Naive B cell (primary cell): ENCODE results near the gene PTPRE. TPM values are rescaled to one million over a fixed set of nuclear protein-coding genes. Genes with fewer than 3 reads are reported as not detected.

ENCODE experiments used
- ATAC-seq, 2 donors: fragments of 150-1000 bp; cut with Tn5 transposase; 2 replicates each; pipeline ENCODE4 v1.10.0; 2021; ENCODE audit warnings: low read depth in 2 of 2, mild to moderate bottlenecking in 2 of 2, moderate library complexity in 2 of 2
- DNase-seq: peaks from one replicate; pipeline ENCODE4 v3.0.0; 2022
- H3K27ac Mint-ChIP-seq, 6 donors: one replicate each; pipeline ENCODE4 v1.8.0; 2020 to 2022; ENCODE audit warnings: mild to moderate bottlenecking in 6 of 6, mixed read lengths in 6 of 6, moderate library complexity in 5 of 6, inconsistent platforms in 2 of 6
- H3K27me3 Mint-ChIP-seq, 3 donors: one replicate each; pipeline ENCODE4 v1.8.0; 2021 to 2022; ENCODE audit warnings: mixed read lengths in 3 of 3, mild to moderate bottlenecking in 1 of 3
- H3K36me3 Mint-ChIP-seq, 2 donors: one replicate each; pipeline ENCODE4 v1.8.0; 2020 to 2022; ENCODE audit warnings: mixed read lengths in 2 of 2, inconsistent platforms in 1 of 2, mild to moderate bottlenecking in 1 of 2
- H3K4me1 Mint-ChIP-seq, 3 donors: one replicate each; pipeline ENCODE4 v1.8.0; 2020 to 2022; ENCODE audit warnings: mixed read lengths in 3 of 3, inconsistent platforms in 1 of 3, mild to moderate bottlenecking in 1 of 3, moderate library complexity in 1 of 3
- H3K4me3 Mint-ChIP-seq, 8 donors: one replicate each; pipeline ENCODE4 v1.8.0; 2020 to 2022; ENCODE audit warnings: mild to moderate bottlenecking in 8 of 8, mixed read lengths in 8 of 8, moderate library complexity in 8 of 8, inconsistent platforms in 2 of 8
- H3K9me3 Mint-ChIP-seq, 7 donors: one replicate each; pipeline ENCODE4 v1.8.0; 2020 to 2022; ENCODE audit warnings: mixed read lengths in 7 of 7, mild to moderate bottlenecking in 5 of 7, inconsistent platforms in 2 of 7, moderate library complexity in 1 of 7
- polyA plus RNA-seq, 6 donors: library from polyadenylated mRNA; unstranded; fragments of 300-500 nt; fragmentation: Illumina TruSeq; gene quantifications; one replicate each; pipeline ENCODE4 v1.2.3, GENCODE V29; 2021; ENCODE audit warnings: low read depth in 6 of 6

Gene PTPRE
- polyA plus RNA-seq, 6 donors from 2014 or later, result 6.0 to 15.9 (median 9.9) TPM

- no peak for ATAC-seq
- Mint-ChIP-seq H3K36me3 (no peaks in the 10 kb centered on the region), H3K4me3 (no peak overlapping the region), H3K9me3 (no peaks in the 10 kb centered on the region), H3K27ac (no peak overlapping the region), H3K27me3 (peaks cover 0 to 16% (median 6%) of the 10 kb centered on the region in 3 donors), H3K4me1 (peaks cover 15 to 25% (median 22%) of the 10 kb centered on the region in 3 donors)
- DNase-seq, result no peak
These were observed 122.9 kb downstream of the PTPRE start for GRCh38 chr10:128029731-128030369.

- peaks cover 13 to 22% (median 17%) of the 10 kb centered on the region in 3 donors for H3K4me1 Mint-ChIP-seq
- no peak for ATAC-seq
- peaks cover 0 to 18% (median 7%) of the 10 kb centered on the region in 3 donors for H3K27me3 Mint-ChIP-seq
- H3K4me3 Mint-ChIP-seq, result peak overlapping the region in 1 of 8 donors; percentile 6
- H3K27ac Mint-ChIP-seq, result no peak overlapping the region
- H3K36me3 Mint-ChIP-seq, result no peaks in the 10 kb centered on the region
- DNase-seq, result no peak
- H3K9me3 Mint-ChIP-seq, result no peaks in the 10 kb centered on the region
These were observed 123.7 kb downstream of the PTPRE start for GRCh38 chr10:128030498-128031072.

- DNase-seq (no peak), ATAC-seq (no peak)
- H3K4me3 Mint-ChIP-seq, result no peak overlapping the region
- no peaks in the 10 kb centered on the region for H3K9me3 Mint-ChIP-seq
- no peak overlapping the region for H3K27ac Mint-ChIP-seq
- peaks cover 10 to 16% (median 13%) of the 10 kb centered on the region in 3 donors for H3K4me1 Mint-ChIP-seq
- H3K36me3 Mint-ChIP-seq, result no peaks in the 10 kb centered on the region
- H3K27me3 Mint-ChIP-seq, result peaks cover 0 to 25% (median 14%) of the 10 kb centered on the region in 3 donors
These were observed 124.3 kb downstream of the PTPRE start for GRCh38 chr10:128031216-128031615.

GRCh38 chr10:128032466-128032865 lies 125.6 kb downstream of the PTPRE start:
- peaks cover 3 to 4% (median 3%) of the 10 kb centered on the region in 3 donors for H3K4me1 Mint-ChIP-seq
- peaks cover 0 to 26% (median 21%) of the 10 kb centered on the region in 3 donors for H3K27me3 Mint-ChIP-seq
- H3K4me3 Mint-ChIP-seq, result no peak overlapping the region
- no peaks in the 10 kb centered on the region for H3K9me3 Mint-ChIP-seq
- H3K27ac Mint-ChIP-seq, result peak overlapping the region in 1 of 6 donors; percentile 2
- ATAC-seq (no peak), DNase-seq (no peak)
- H3K36me3 Mint-ChIP-seq, result no peaks in the 10 kb centered on the region

GRCh38 chr10:128035557-128035973 lies 128.7 kb downstream of the PTPRE start:
- H3K4me1 Mint-ChIP-seq, result peaks cover 0 to 3% (median 3%) of the 10 kb centered on the region in 3 donors
- H3K27me3 Mint-ChIP-seq, result peaks cover 0 to 14% (median 10%) of the 10 kb centered on the region in 3 donors
- ATAC-seq (peak; percentile 42 to 52), DNase-seq (peak; percentile 52)
- no peak overlapping the region for H3K27ac Mint-ChIP-seq
- no peaks in the 10 kb centered on the region for H3K36me3 Mint-ChIP-seq
- no peaks in the 10 kb centered on the region for H3K9me3 Mint-ChIP-seq
- peak overlapping the region in 1 of 8 donors; percentile 77 for H3K4me3 Mint-ChIP-seq

GRCh38 chr10:128036011-128036615 lies 129.2 kb downstream of the PTPRE start:
- peaks cover 0 to 14% (median 10%) of the 10 kb centered on the region in 3 donors for H3K27me3 Mint-ChIP-seq
- H3K4me3 Mint-ChIP-seq, result no peak overlapping the region
- DNase-seq, result no peak
- H3K27ac Mint-ChIP-seq, result peak overlapping the region in 1 of 6 donors; percentile 81
- no peaks in the 10 kb centered on the region for H3K36me3 Mint-ChIP-seq
- H3K9me3 Mint-ChIP-seq, result no peaks in the 10 kb centered on the region
- peaks cover 0 to 3% (median 3%) of the 10 kb centered on the region in 3 donors for H3K4me1 Mint-ChIP-seq
- ATAC-seq, result no peak

- ATAC-seq (no peak), DNase-seq (no peak)
- Mint-ChIP-seq H3K4me3 (peak overlapping the region in 1 of 8 donors; percentile 37), H3K4me1 (peaks cover 0 to 3% (median 3%) of the 10 kb centered on the region in 3 donors), H3K36me3 (no peaks in the 10 kb centered on the region), H3K9me3 (no peaks in the 10 kb centered on the region), H3K27me3 (peaks cover 0 to 14% (median 10%) of the 10 kb centered on the region in 3 donors), H3K27ac (peak overlapping the region in 2 of 6 donors; percentile 22 to 39)
These were observed 130.0 kb downstream of the PTPRE start for GRCh38 chr10:128036746-128037543.

GRCh38 chr10:128040096-128040495 lies 133.2 kb downstream of the PTPRE start:
- no peaks in the 10 kb centered on the region for H3K9me3 Mint-ChIP-seq
- peaks cover 0 to 14% (median 10%) of the 10 kb centered on the region in 3 donors for H3K27me3 Mint-ChIP-seq
- H3K4me3 Mint-ChIP-seq, result no peak overlapping the region
- no peak for DNase-seq
- no peak overlapping the region for H3K27ac Mint-ChIP-seq
- H3K4me1 Mint-ChIP-seq, result peaks cover 3 to 6% (median 5%) of the 10 kb centered on the region in 3 donors
- H3K36me3 Mint-ChIP-seq, result no peaks in the 10 kb centered on the region
- ATAC-seq, result no peak

- H3K4me1 Mint-ChIP-seq, result peaks cover 8 to 9% (median 9%) of the 10 kb centered on the region in 3 donors
- ATAC-seq, result no peak
- H3K9me3 Mint-ChIP-seq, result no peaks in the 10 kb centered on the region
- no peak for DNase-seq
- H3K27ac Mint-ChIP-seq, result no peak overlapping the region
- no peak overlapping the region for H3K4me3 Mint-ChIP-seq
- peaks cover 0 to 12% (median 7%) of the 10 kb centered on the region in 3 donors for H3K27me3 Mint-ChIP-seq
- H3K36me3 Mint-ChIP-seq, result no peaks in the 10 kb centered on the region
These were observed 133.8 kb downstream of the PTPRE start for GRCh38 chr10:128040681-128041080.

GRCh38 chr10:128042131-128042610 lies 135.3 kb downstream of the PTPRE start:
- H3K27ac Mint-ChIP-seq, result no peak overlapping the region
- H3K4me3 Mint-ChIP-seq, result no peak overlapping the region

GRCh38 chr10:128043259-128044045 lies 136.5 kb downstream of the PTPRE start:
- H3K27me3 Mint-ChIP-seq, result no peaks in the 10 kb centered on the region
- H3K9me3 Mint-ChIP-seq, result no peaks in the 10 kb centered on the region
- no peaks in the 10 kb centered on the region for H3K36me3 Mint-ChIP-seq
- ATAC-seq, result no peak
- H3K27ac Mint-ChIP-seq, result no peak overlapping the region
- peaks cover 22 to 34% (median 31%) of the 10 kb centered on the region in 3 donors for H3K4me1 Mint-ChIP-seq
- H3K4me3 Mint-ChIP-seq, result no peak overlapping the region
- DNase-seq, result no peak

More at GRCh38 chr10:128042131-128042610, 135.3 kb downstream of the PTPRE start:
- Mint-ChIP-seq H3K36me3 (no peaks in the 10 kb centered on the region), H3K4me1 (peaks cover 10 to 21% (median 18%) of the 10 kb centered on the region in 3 donors), H3K27me3 (no peaks in the 10 kb centered on the region), H3K9me3 (no peaks in the 10 kb centered on the region)
- ATAC-seq (no peak), DNase-seq (no peak)

- Mint-ChIP-seq H3K4me3 (no peak overlapping the region), H3K4me1 (peaks cover 27 to 41% (median 38%) of the 10 kb centered on the region in 3 donors)
These were observed 137.3 kb downstream of the PTPRE start for GRCh38 chr10:128044186-128044585.

More at GRCh38 chr10:128044186-128044585, 137.3 kb downstream of the PTPRE start:
- ATAC-seq (no peak), DNase-seq (no peak)
- peak overlapping the region in 1 of 6 donors; percentile 64 for H3K27ac Mint-ChIP-seq
- no peaks in the 10 kb centered on the region for H3K36me3 Mint-ChIP-seq
- no peaks in the 10 kb centered on the region for H3K9me3 Mint-ChIP-seq
- H3K27me3 Mint-ChIP-seq, result no peaks in the 10 kb centered on the region
